Retina (tissue), 1 donor: ENCODE measurements around the gene MRPS31.
"Not testable (repeated sequence)": the region's sequence is repeated elsewhere in the genome, so short reads cannot be mapped to it uniquely, and the experiment has no call there.

ENCODE experiments used
- DNase-seq: peaks from one replicate; pipeline ENCODE4 v3.0.0-alpha.2; 2016

The MRPS31 gene

DNA sequence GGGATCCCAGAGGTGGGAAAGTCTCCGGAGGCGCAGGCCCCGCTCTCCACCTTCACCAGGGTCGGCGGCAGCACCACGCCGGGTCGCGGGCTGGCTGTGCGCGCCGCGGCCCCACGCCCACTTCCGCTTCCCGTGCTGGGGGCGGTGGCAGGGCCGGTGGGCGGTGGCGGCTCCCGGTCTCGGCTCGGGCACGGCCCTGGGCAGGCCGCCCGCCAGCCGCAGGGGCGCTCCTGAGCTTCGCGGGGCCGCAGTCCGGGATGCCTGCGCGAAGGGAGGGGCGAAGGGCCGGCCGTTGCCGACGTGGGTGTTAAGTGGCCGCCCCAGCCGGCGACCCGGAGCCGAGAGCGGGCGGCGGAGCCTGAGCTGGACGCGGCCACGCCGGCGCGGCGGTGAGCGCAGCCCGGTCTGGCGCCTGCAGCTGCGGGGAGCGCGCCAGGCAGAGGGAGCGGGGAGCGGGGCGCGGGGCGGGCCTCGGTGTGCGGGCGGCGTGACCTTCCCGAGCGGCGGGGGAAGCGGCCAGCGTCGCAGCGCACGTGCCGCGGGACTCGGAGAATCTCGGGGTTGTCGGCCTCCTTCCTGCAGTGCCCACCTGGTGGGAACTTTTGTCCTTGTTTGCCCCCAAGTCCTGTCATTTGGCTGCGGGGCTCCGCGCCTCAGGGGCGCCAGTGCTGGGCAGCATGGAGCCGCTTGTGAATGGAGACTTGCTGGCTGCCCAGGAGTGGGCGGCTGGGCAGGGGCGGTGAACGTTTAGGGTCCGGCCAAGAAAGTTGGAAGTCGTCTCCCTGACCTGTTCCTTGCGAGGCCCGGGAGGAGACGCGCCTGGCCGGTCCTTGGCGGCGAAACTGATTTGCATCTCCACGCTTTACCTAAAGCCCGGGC, 18.5 kb upstream of the MRPS31 start, which contains the start of gene SLC25A15:
Gene SLC25A15, plus strand, starts transcription at position 337 of the 879 bp plus-strand sequence. CDS start 3,616 bp downstream, outside the sequence.
- DNase-seq = peak; percentile 83

- not testable (repeated sequence) for DNase-seq
Observed at GRCh38 chr13:40788540-40789274, 17.7 kb upstream of the MRPS31 start.

GRCh38 chr13:40787062-40787461, 16.1 kb upstream of the MRPS31 start:
- no peak for DNase-seq

DNA sequence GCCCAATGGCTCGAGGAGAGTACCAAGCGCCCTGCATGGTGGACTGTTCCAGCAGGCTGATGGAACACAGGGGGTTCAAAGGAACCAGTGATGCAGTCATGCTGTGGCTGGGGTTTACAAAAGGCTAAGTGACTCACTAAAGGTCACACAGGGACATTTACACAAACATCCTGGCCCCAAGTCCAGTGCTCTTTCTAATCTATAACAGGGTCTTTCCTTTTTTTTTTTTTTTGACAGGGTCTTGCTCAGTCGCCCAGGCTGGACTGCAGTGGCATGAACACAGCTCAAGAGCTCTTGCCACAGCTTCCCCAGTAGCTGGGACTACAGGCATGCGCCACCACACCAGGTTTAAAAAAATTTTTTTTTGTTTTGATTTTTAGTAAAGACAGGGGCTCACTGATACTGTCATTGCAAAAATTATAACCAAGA, 15.6 kb upstream of the MRPS31 start:
- DNase-seq = no peak

GRCh38 chr13:40784540-40784939, 13.6 kb upstream of the MRPS31 start:
- no peak for DNase-seq

DNA sequence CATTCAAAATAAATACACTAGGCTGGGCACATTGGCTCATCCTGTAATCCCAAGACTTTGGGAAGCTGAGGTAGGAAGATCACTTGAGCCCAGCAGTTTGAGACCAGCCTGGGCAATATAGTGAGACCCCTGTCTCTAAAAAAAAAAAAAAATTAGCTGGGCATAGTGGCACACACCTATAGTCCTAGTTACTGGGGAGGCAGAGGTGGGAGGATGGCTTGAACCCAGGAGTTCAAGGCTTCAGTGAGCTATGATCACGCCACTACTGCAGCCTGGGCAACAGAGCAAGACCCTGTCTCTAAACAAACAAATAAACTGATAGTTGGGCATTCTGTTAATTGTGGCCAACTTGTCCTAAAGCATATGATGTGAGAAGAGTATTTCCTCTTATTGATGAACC, 12.0 kb upstream of the MRPS31 start:
- not testable (repeated sequence) for DNase-seq

GRCh38 chr13:40781717-40782116, 10.7 kb upstream of the MRPS31 start:
- DNase-seq = no peak

- DNase-seq = no peak
Observed at GRCh38 chr13:40780822-40781401, 9.9 kb upstream of the MRPS31 start.

DNA sequence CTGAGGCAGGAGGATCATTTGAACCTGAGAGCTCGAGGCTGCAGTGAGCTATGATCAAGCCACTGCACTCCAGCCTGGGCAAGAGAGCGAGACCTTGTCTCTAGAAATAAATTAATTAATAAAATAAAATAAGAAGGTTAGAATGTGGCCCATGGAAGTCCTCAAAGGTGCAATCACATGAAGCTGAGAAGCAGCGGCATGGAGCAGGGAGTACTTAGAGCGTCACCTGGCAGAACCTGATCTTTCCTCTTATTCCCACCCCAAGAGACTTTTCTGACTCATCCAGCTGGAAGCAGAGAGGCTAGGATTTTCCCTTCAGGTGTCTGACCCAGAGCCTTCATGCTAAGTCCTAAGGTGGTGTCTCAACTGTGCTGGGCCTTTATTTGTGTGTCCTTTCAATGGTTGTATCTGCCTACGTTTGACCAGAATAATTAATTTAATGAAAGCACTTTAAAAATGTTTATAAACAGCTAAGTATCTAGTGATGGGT, 8.9 kb upstream of the MRPS31 start:
- DNase-seq = no peak

DNA sequence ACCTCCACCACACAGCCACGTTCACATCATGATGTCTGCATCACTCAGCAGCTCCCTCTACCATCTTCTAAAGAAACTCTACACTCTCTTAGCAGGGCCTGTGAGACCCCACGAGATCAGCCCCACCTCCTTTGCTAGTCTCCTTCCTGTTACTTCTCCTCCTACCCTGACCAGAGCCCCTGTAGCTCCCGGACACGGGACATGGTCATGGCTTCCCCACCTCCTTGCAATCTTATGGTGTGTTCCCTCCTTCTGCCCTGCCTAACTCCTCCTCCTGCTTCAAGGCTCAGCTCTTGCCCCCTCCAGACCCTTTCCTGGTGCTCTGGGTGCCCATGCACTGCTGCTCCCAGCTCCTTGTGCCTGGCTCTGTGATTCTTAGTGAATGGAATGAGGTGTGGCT, 8.1 kb upstream of the MRPS31 start:
- DNase-seq = no peak

GRCh38 chr13:40777809-40778175, 6.8 kb upstream of the MRPS31 start:
- DNase-seq = no peak

- DNase-seq = peak; percentile 78
Observed at GRCh38 chr13:40777166-40777808, 6.3 kb upstream of the MRPS31 start.

DNA sequence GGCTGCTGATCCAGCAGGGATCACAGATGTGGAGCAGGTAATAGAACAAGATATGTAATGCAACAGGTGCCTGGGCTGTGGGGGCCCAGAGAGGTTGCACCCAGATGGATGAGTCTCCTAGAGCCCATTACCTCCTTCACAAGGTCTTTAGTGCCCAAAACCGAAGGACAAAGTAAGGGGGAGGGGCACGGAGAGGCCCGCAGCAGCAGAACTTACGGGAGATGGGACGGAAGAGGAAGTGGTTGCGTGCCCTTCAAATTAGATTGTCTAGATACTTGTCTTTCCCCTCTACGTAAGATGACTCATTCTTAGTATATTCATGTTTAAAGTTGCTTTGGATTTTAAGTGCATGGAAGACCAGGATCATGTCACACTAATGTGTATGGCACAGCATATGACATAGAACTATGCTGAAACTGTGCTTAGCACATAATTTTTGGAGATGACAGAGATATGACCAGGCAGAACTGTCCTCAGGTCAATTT, 5.7 kb upstream of the MRPS31 start:
- DNase-seq = no peak

DNA sequence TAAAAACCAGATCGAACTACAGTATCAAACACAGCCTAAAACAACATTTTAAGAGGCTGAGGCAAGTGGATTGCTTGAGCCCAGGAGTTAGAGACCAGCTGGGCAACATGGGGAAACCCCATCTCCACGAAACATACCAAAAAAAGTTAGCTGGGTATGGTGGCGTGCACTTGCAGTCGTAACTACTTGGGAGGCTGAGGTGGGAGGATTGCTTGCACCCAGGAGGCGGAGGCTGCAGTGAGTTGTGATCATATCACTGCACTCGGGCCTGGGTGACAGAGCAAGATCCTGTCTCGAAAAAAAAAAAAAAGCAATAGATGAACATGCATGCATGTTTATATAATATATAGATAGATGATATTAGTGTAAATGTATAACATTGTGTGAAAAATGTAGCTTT, 5.2 kb upstream of the MRPS31 start:
- no peak for DNase-seq

GRCh38 chr13:40774672-40775071, 3.7 kb upstream of the MRPS31 start:
- no peak for DNase-seq

GRCh38 chr13:40772765-40773473, 1.9 kb upstream of the MRPS31 start:
- no peak for DNase-seq

DNA sequence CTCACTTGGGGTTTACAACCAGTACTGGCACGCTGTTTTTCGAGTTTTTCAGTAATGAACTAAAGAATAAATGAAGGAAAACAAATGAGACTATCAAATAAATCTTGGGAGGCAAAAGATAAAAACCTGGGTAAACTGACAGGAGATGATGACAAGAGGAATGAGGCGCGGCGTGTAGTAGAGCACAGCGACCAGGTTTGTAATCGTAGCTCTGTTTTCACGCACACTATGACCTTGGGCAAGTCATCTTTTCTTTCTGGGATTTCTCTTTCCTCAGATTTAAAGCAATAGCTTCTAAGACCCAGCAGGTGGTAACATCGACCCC, 419 bp downstream of the MRPS31 start:
- DNase-seq = no peak

GRCh38 chr13:40769970-40770369, 1.0 kb downstream of the MRPS31 start:
- DNase-seq = no peak

- no peak for DNase-seq
Observed at GRCh38 chr13:40765602-40766001, 5.4 kb downstream of the MRPS31 start.

DNA sequence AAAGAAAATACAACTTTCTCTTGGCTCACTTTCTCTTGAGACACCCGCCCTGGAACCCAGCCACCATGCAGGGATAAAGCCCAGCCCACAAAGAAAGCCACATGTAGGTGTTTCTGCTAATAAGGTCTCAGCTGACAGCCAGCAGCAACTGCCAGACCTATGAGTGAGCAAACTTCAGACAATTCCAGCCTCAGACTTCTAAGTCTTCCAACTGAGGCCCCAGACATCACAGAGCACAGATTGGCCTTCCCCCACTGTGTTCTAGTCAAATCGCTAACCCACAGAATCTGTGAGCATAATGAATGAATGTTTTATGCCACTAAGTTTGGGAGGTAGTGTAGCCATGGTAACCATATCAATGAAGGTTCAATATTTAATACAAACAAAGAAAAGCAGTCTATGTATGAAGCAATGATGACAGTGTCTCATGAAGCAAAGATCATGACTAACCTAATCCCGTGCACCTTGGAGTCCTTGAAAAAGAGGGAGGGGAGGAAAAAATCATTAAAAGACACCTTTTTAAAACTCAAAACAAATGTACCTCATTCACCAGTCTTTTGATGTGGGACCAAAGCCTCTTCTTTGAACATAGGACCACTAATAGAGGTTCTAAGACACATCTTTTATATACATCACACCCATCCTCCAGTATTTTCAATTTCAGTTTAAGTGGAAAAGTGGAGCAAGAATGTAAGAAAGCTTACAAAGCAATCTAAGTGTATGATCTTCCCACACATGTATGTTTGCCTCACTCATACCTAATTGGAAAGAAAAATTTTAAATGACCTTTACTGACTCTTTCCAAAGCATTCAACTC, 6.2 kb downstream of the MRPS31 start:
- no peak for DNase-seq

DNA sequence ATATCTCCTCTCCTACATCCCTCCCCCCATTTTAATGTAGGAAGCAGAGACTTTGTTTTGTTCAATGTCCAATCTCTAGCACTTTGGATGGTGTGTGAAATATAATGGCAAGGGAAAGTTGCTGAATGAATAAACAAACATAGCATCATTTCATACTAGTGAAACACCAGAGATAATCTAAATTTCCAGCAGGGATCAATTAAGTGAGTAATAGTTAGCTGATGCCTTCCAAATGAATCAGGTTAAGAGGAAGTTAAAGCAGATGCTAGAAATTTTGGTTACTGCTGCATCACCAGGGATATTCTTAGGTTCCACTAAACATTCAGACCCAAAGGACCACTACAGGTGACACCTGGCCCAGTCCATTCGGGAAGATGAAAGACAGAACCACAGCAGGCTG, 8.1 kb downstream of the MRPS31 start:
- no peak for DNase-seq
